Fibroblast of skin of scalp (primary cell): Measurements from ENCODE around the gene VIT.

Experiments used
- DNase-seq: peaks from one replicate; pipeline ENCODE4 v3.0.0-alpha.2; 2013

VIT gene

GRCh38 chr2:36711741-36712314 is 15.3 kb downstream of the VIT start:
- DNase-seq, result peak; percentile 58

- DNase-seq, result no peak
These were observed 16.8 kb downstream of the VIT start for GRCh38 chr2:36713310-36713709.

- no peak for DNase-seq
These were observed 19.6 kb downstream of the VIT start for GRCh38 chr2:36716111-36716510.

DNA sequence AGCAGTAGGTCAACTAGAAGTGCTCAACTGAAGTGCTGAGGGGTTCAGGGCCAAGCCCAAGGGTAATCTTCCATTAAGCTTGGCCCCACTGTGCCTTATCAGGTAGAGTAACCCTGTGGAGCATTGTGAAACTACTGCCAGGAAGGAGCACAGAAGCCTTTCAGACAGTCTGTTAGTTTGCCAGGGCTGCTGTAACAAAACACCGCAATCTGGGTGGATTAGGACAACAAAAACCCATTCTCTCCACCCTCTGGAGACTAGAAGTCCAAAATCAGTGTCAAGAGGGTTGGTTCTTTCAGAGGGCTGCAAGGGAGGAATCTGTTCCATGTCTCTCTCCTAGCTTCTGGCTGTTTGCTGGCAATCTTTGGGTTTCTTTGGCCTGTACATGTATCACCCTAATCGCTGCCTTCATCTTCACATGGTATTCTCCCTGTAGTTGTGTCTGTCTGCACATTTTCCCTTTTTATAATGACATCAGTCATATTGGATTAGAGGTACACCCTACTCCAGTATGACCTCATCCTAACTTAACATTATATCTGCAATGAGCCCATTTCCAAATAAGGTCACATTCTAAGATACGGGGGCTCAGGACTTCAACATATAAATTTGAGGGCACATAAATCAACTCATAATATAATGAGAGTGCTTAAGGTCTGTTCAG is 21.2 kb downstream of the VIT start:
- no peak for DNase-seq

- no peak for DNase-seq
These were observed 31.0 kb downstream of the VIT start for GRCh38 chr2:36727550-36727949.

GRCh38 chr2:36729067-36729466 is 32.6 kb downstream of the VIT start:
- DNase-seq, result peak; percentile 27

- DNase-seq, result peak; percentile 38
These were observed 35.6 kb downstream of the VIT start for GRCh38 chr2:36731941-36732672.

DNA sequence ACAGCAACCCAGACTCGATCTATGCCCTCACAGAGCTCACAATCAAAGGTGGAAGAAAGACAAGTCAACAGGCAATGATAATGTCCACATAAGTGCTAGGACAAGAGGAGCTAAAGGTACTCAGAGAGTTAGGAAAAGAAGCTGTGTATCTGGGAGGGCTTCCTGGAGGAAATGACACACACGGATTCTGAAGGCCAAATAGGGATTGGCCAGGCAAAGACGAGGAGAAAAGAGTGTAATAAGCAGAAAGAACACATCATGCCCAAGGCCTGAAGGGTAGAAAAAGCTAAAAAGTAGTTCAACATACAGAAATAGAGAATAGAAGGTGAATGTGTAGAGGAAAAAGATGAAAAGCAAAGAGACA is 36.1 kb downstream of the VIT start:
- DNase-seq, result no peak

DNA sequence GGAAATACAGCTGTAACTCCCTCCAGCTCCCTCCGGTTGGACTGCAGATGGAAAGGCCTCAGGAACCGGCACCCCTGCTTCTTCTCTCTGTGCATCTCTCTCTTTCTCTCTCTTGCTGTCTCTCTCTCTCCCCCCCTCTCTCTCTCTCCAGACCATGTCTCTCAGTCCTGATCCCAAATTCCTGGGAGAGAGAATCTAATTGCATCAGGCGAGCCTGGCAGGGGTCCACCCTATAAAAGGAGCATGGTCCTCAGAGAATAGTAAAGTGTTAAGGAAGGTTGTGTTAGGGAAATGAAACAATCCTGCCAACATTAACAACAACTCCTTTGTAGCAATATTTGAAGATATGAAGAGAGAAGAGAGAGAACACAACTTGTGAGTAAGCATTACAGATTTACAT is 36.7 kb downstream of the VIT start:
- peak; percentile 18 for DNase-seq

DNA sequence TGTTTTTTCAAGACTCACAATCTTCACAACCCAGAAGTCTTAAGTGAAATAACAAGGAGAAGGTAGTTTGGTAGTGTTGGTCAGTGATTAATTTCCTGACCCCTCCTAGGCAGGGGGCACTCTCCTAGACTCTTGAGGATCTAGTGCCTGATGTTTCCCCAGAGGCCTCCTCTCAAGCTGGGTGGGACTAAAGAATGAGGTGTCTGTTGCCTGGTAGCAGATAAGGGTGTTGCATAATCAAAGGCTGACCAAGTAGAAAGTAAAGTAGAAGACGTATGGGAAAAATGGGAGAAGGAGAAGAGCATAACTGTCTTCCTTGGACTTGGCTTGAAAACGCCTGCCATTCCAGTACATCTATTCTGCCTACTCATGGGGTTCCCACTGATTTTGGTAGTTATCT is 37.8 kb downstream of the VIT start:
- no peak for DNase-seq

GRCh38 chr2:36737131-36737750 is 40.7 kb downstream of the VIT start:
- no peak for DNase-seq

DNA sequence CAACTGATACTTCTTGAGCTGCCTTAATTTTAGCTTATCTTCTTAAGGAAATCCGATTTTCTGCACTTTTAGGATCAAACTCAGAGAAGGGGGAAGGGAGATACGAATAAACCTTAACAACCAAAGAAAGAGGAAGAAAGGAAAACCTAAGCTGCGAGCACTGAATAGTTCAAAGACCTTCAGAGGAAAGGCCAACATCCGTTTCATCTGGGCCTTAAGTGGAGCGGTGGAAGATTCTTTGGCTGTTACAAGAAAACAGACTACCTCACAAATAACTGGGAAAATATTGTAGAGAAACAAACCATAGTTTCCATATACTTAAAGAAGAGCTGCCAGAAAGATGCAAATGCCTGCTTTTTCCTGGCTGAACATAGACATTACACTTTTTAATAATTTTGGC is 43.6 kb downstream of the VIT start:
- no peak for DNase-seq

- DNase-seq, result peak; percentile 13
These were observed 44.8 kb downstream of the VIT start for GRCh38 chr2:36741188-36741837.

GRCh38 chr2:36743954-36744353 is 47.4 kb downstream of the VIT start:
- DNase-seq, result no peak

GRCh38 chr2:36748166-36748565 is 51.7 kb downstream of the VIT start:
- peak; percentile 35 for DNase-seq

GRCh38 chr2:36750101-36750500 is 53.6 kb downstream of the VIT start:
- no peak for DNase-seq

DNA sequence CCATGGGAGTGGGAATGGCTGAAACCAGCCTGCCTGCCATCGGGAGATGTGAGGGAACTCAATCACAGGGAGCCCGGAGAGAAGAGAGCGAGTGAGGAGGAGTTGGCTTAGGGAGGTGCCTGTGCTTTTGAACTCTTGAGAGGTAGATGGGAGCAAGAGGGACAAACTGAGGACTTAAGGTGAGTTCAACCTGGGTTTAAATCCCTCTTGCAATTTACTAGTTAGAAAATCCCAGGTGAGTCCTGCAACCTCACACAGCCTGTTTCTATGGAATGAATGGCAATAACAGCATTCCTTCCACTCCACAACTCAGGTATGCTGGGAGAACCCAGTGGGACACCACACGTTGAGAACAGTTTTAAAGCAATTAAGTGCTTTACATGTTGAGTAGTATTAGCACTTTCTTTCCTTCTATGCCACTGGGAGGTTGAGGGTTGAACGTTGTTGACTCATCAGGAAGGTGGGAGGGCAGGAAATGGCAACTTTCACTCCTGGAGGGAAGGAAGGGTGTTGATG is 57.3 kb downstream of the VIT start:
- DNase-seq, result no peak

GRCh38 chr2:36754578-36754977 is 58.1 kb downstream of the VIT start:
- DNase-seq, result no peak

GRCh38 chr2:36756438-36756837 is 59.9 kb downstream of the VIT start:
- no peak for DNase-seq

DNA sequence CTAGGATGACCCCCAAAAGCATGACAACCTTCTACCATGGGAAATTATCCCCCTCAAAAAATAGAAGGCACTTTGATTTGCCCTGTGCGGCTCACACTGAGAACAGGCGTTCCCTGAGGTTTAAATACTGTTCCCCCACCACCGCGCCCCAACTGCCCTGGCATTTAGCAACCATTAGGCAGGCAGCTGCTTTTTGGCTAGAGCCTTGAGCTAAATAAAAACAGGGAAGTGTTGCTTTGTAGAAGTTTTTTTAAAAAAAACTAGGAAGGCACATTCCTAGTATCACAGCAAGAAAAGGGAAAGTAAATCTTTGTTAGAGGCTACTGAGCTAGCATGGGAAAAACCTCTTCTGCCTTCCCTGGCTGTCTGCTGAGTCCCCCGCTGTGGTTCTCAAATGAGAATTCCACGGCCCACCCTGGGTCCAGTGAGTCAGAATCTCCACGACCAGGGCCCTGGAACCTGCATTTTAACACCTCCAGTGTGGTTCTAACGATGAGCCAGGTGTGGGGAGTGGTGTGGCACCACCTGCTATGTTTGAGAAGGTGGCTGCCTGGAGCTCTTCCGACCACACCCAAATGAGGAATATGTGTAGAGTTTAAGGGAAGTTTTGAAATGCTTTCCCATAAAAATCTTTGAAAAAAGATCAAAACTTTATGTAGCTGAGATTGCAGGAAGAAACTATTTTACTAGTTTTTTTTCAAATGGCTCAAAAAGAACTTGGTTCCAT is 66.4 kb downstream of the VIT start:
- no peak for DNase-seq

DNA sequence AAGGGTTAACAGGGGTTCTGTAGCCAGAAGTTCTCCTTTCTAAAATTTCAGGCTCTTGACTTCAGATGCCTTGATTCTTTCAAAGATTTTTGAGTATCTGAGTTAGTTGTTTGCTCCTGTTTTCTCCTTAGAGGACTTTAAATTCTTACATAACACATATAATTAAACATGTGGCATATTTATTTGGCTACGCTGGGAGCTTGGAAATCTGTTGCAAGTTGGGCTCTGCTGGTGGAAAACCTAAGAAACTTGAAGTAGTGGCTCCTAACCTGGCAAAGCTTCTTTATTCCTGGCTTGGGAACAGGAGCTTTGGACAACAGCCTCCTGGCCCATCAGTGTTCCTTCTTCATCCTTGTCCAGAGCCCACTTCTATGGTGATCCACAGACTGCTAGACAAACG is 72.6 kb downstream of the VIT start:
- DNase-seq, result no peak
